Measurements from ENCODE around the gene PRICKLE2. TPM values are rescaled to one million over a fixed set of nuclear protein-coding genes. Genes with fewer than 3 reads are reported as not detected.

PRICKLE2 gene
- total RNA-seq, 4 donors from 2014 or later: 77.3 to 109 (median 96.7) TPM

DNA sequence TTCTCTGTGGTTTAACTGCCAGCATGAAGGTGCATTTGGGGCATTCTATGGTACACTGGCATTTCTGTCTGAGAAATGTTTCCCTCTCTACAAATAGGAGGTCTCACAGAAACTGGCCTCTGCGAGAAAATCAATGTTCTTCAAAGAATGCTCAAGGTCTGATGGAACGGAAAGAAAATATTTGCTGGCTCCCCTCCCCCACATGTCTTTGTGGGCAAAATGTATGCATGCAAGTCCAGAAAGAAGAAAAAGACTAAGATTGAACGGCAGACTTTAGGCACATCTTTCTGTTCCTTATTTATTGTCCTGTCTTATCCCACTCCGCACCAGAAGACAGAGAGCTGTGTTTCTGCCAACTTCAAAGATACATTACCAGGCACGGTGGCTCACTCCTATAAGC is 118.1 kb downstream of the PRICKLE2 start:
- TF ChIP-seq POLR2AphosphoS5 (IDR thresholded peaks at IDR 0.05): no peak
- no peak for TF ChIP-seq EP300 (IDR thresholded peaks at IDR 0.05)
- no peak for TF ChIP-seq POLR2A (IDR thresholded peaks at IDR 0.05)
- TF ChIP-seq, protein P1, sequence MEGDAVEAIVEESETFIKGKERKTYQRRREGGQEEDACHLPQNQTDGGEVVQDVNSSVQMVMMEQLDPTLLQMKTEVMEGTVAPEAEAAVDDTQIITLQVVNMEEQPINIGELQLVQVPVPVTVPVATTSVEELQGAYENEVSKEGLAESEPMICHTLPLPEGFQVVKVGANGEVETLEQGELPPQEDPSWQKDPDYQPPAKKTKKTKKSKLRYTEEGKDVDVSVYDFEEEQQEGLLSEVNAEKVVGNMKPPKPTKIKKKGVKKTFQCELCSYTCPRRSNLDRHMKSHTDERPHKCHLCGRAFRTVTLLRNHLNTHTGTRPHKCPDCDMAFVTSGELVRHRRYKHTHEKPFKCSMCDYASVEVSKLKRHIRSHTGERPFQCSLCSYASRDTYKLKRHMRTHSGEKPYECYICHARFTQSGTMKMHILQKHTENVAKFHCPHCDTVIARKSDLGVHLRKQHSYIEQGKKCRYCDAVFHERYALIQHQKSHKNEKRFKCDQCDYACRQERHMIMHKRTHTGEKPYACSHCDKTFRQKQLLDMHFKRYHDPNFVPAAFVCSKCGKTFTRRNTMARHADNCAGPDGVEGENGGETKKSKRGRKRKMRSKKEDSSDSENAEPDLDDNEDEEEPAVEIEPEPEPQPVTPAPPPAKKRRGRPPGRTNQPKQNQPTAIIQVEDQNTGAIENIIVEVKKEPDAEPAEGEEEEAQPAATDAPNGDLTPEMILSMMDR (IDR thresholded peaks at IDR 0.05): no peak
- H3K4me3 ChIP-seq: no peak overlapping the region
- WGBS, 2 donors (ENCODE audit: low coverage in 1 of 2): 60 to 62% methylated on average over 2 to 5 of the region's 5 CpGs
- no peaks in the 10 kb centered on the region for H3K27me3 ChIP-seq
- peak overlapping the region in 2 of 4 donors; percentile 10 to 11 for H3K27ac ChIP-seq
- no peaks in the 10 kb centered on the region for H3K9me3 ChIP-seq
- peaks cover 0 to 38% of the 10 kb centered on the region in 2 donors for H3K36me3 ChIP-seq
- H3K4me1 ChIP-seq: peaks cover 0 to 80% (median 4%) of the 10 kb centered on the region in 3 donors
- ATAC-seq: no peak

DNA sequence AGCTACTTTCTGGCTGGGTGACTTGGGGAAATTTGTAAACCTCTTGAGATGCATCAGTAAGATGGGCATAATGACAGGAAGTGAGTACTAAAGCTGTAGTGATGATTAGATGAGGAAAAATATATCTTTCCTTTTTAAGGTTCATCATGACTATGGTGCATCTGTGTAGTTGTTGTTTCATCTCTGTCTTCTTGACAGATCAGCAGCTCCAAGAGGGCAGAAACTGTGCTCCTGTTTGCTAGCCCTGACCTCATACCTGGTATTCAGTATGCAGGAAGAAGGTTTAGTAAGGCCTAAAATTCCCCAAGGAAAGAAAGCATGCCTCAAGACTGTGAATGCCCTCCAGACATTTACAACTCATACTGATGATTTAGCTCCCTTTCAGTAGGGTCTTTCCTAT is 119.5 kb downstream of the PRICKLE2 start:
- Histone ChIP-seq H3K36me3 (peaks cover 0 to 35% of the 10 kb centered on the region in 2 donors), H3K9me3 (no peaks in the 10 kb centered on the region), H3K4me1 (peaks cover 0 to 68% (median 4%) of the 10 kb centered on the region in 3 donors), H3K27ac (no peak overlapping the region), H3K4me3 (no peak overlapping the region), H3K27me3 (no peaks in the 10 kb centered on the region)
- TF ChIP-seq, protein P1 (IDR thresholded peaks at IDR 0.05): no peak
- TF ChIP-seq POLR2A (IDR thresholded peaks at IDR 0.05) (no peak), POLR2AphosphoS5 (IDR thresholded peaks at IDR 0.05) (no peak), EP300 (IDR thresholded peaks at IDR 0.05) (no peak)
- no peak for ATAC-seq

- ATAC-seq: no peak
- no peak overlapping the region for H3K4me3 ChIP-seq
- H3K27me3 ChIP-seq: no peaks in the 10 kb centered on the region
- no peaks in the 10 kb centered on the region for H3K9me3 ChIP-seq
- WGBS, 2 donors (ENCODE audit: low coverage in 1 of 2): 28 to 61% methylated on average over 3 of the region's 3 CpGs
- no peak overlapping the region for H3K27ac ChIP-seq
- H3K4me1 ChIP-seq: peaks cover 0 to 57% (median 4%) of the 10 kb centered on the region in 3 donors
- no peak for TF ChIP-seq EP300 (IDR thresholded peaks at IDR 0.05)
- TF ChIP-seq, protein P1 (IDR thresholded peaks at IDR 0.05): no peak
- TF ChIP-seq POLR2AphosphoS5 (IDR thresholded peaks at IDR 0.05): no peak
- no peak for TF ChIP-seq POLR2A (IDR thresholded peaks at IDR 0.05)
- peaks cover 0 to 28% of the 10 kb centered on the region in 2 donors for H3K36me3 ChIP-seq
These were observed 120.6 kb downstream of the PRICKLE2 start for GRCh38 chr3:64104691-64105111.

GRCh38 chr3:64104006-64104405 is 121.3 kb downstream of the PRICKLE2 start:
- WGBS, 2 donors (ENCODE audit: low coverage in 1 of 2): 71 to 88% methylated on average over 3 of the region's 3 CpGs
- Histone ChIP-seq H3K4me3 (no peak overlapping the region), H3K27ac (no peak overlapping the region), H3K9me3 (no peaks in the 10 kb centered on the region), H3K4me1 (peaks cover 0 to 50% (median 4%) of the 10 kb centered on the region in 3 donors), H3K36me3 (peaks cover 0 to 35% of the 10 kb centered on the region in 2 donors), H3K27me3 (no peaks in the 10 kb centered on the region)
- no peak for TF ChIP-seq EP300 (IDR thresholded peaks at IDR 0.05)
- TF ChIP-seq, protein P1 (IDR thresholded peaks at IDR 0.05): no peak
- ATAC-seq: no peak

- no peak for ATAC-seq
- Histone ChIP-seq H3K36me3 (peaks cover 0 to 37% of the 10 kb centered on the region in 2 donors), H3K27ac (no peak overlapping the region), H3K4me3 (no peak overlapping the region), H3K27me3 (no peaks in the 10 kb centered on the region), H3K4me1 (peaks cover 0 to 43% (median 4%) of the 10 kb centered on the region in 3 donors), H3K9me3 (no peaks in the 10 kb centered on the region)
- TF ChIP-seq POLR2AphosphoS5 (IDR thresholded peaks at IDR 0.05) (no peak), POLR2A (IDR thresholded peaks at IDR 0.05) (no peak), EP300 (IDR thresholded peaks at IDR 0.05) (no peak)
- TF ChIP-seq, protein P1 (IDR thresholded peaks at IDR 0.05): no peak
- 78 to 85% methylated on average over 2 of the region's 2 CpGs for WGBS, 2 donors (ENCODE audit: low coverage in 1 of 2)
These were observed 122.1 kb downstream of the PRICKLE2 start for GRCh38 chr3:64103131-64103530.

All from gastroesophageal sphincter (tissue), 4 donors.